A549 treated with AZD9567 at 1 μM for 4 hours (cell line): Measurements from ENCODE around the gene SLC19A1. TPM values are rescaled to one million over a fixed set of nuclear protein-coding genes. Genes with fewer than 3 reads are reported as not detected.

ENCODE experiments used
- total RNA-seq: library from RNA; stranded (reverse); fragments of 200-300 nt; extraction: Qiagen RNA extraction; gene quantifications from 5 replicates; pipeline ENCODE4 v1.2.3, GENCODE V29; 2022; ENCODE audit not compliant: insufficient read depth

The SLC19A1 gene
- 14.6 to 21.2 TPM (median 20.2 TPM) in 5 replicates for total RNA-seq

GRCh38 chr21:45542242-45542666, at the start of gene SLC19A1:
Gene SLC19A1 (minus strand): TSS chr21:45542440. CDS start chr21:45537959, 4,481 bp downstream.

Other genes with a start within 250 kb of the SLC19A1 start
- gene COL18A1, start 137.3 kb downstream of the SLC19A1 start, total RNA-seq = 98.6 to 161 TPM (median 146 TPM) in 5 replicates
- 0.96 to 1.5 TPM (median 1.2 TPM) in 4 of 5 replicates, not detected in the other for gene PCBP3, start 101.3 kb upstream of the SLC19A1 start, total RNA-seq